NCI-H2107 treated with DMSO at 0.1 percent for 48 hours (cell line): ENCODE measurements around the gene HAPLN2.

Source experiments
- DNase-seq: peaks from one replicate; lab custom pipeline; 2025; ENCODE audit not compliant: unreplicated experiment; lab: John Stamatoyannopoulos, UW

HAPLN2 gene

GRCh38 chr1:156643778-156644092, 24.5 kb downstream of the HAPLN2 start:
- no peak for DNase-seq

GRCh38 chr1:156644146-156644545, 24.9 kb downstream of the HAPLN2 start:
- DNase-seq, result no peak

- DNase-seq, result no peak
Measured at GRCh38 chr1:156644640-156645039, 25.4 kb downstream of the HAPLN2 start.

GRCh38 chr1:156645056-156645455, 25.8 kb downstream of the HAPLN2 start:
- DNase-seq, result no peak

- DNase-seq, result no peak
Measured at GRCh38 chr1:156645666-156646065, 26.5 kb downstream of the HAPLN2 start.

- no peak for DNase-seq
Measured at GRCh38 chr1:156646738-156647211, 27.6 kb downstream of the HAPLN2 start.

- DNase-seq, result no peak
Measured at GRCh38 chr1:156647351-156647750, 28.1 kb downstream of the HAPLN2 start.

GRCh38 chr1:156648496-156648895, 29.3 kb downstream of the HAPLN2 start:
- DNase-seq, result no peak

GRCh38 chr1:156648951-156649350, 29.7 kb downstream of the HAPLN2 start:
- no peak for DNase-seq

GRCh38 chr1:156652131-156652991, 33.1 kb downstream of the HAPLN2 start:
- no peak for DNase-seq

GRCh38 chr1:156652992-156653355, 33.8 kb downstream of the HAPLN2 start:
- DNase-seq, result no peak

- no peak for DNase-seq
Measured at GRCh38 chr1:156654700-156655099, 35.5 kb downstream of the HAPLN2 start.

GRCh38 chr1:156655151-156655903, 36.1 kb downstream of the HAPLN2 start:
- no peak for DNase-seq

GRCh38 chr1:156655904-156656516, 36.8 kb downstream of the HAPLN2 start:
- DNase-seq, result no peak

- DNase-seq, result peak; percentile 38
Measured at GRCh38 chr1:156656806-156657740, 37.9 kb downstream of the HAPLN2 start.

- DNase-seq, result no peak
Measured at GRCh38 chr1:156657741-156658319, 38.6 kb downstream of the HAPLN2 start.

GRCh38 chr1:156658496-156658895, 39.3 kb downstream of the HAPLN2 start:
- no peak for DNase-seq

- DNase-seq, result no peak
Measured at GRCh38 chr1:156658945-156659574, 39.8 kb downstream of the HAPLN2 start.

- no peak for DNase-seq
Measured at GRCh38 chr1:156659661-156659987, 40.4 kb downstream of the HAPLN2 start.
